ENCODE measurements around the gene PAX8. TPM values are rescaled to one million over a fixed set of nuclear protein-coding genes. Genes with fewer than 3 reads are reported as not detected.

Gene PAX8
- total and polyA plus RNA-seq, 2 experiments from 2014 or later = 0.21 to 0.32 TPM

DNA sequence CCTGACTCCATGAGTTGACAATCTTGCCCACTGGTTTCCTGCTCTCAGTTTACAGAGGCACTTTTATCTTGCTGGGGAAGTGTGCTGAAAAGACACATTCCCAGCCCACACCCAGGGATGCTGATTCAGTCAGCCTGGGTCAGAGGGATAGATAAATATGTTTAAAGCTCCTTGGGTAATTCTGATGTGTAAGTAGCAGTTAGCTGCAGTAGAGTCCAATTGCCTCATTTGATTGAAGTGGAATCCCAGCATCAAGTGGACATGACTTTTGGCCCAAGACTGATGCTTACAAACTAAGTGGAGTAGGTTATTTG, 75.5 kb downstream of the PAX8 start:
- H3K79me2 ChIP-seq (replicated peaks; ENCODE audit: insufficient read depth) = no peaks in the 10 kb centered on the region
- Mint-ChIP-seq H3K27ac (no peak overlapping the region), H3K4me1 (peaks cover 3% of the 10 kb centered on the region; the same call in 2 of the 3 replicates), H3K36me3 (ENCODE audit: low read depth) (no peaks in the 10 kb centered on the region), H3K4me3 (no peak overlapping the region), H3K9me3 (no peaks in the 10 kb centered on the region), H3K27me3 (ENCODE audit: insufficient read depth, low read depth, poor library complexity) (peaks cover 4% of the 10 kb centered on the region)
- no peak overlapping the region for H3K4me2 ChIP-seq
- H2AFZ ChIP-seq = no peak overlapping the region
- no peaks in the 10 kb centered on the region for H3K36me3 ChIP-seq (ENCODE audit: insufficient read depth)
- TF ChIP-seq STAT1 (IDR thresholded peaks at IDR 0.05; ENCODE audit: unreplicated experiment) (no peak), EZH2 (IDR thresholded peaks at IDR 0.05; ENCODE audit: low read depth, unreplicated experiment) (no peak), POLR2AphosphoS5 (IDR thresholded peaks at IDR 0.05; ENCODE audit: low read depth) (no peak), ZNF114 (CRISPR knock-in tag; IDR thresholded peaks at IDR 0.05) (no peak), ETS1 (IDR thresholded peaks at IDR 0.05) (no peak), ZNF331 (CRISPR knock-in tag; IDR thresholded peaks at IDR 0.05; ENCODE audit: low read depth) (no peak), EZH2phosphoT487 (IDR thresholded peaks at IDR 0.05; ENCODE audit: unreplicated experiment) (no peak), CREB1 (CRISPR knock-in tag; IDR thresholded peaks at IDR 0.05; ENCODE audit: low read depth) (no peak)
- TF ChIP-seq, protein P1, sequence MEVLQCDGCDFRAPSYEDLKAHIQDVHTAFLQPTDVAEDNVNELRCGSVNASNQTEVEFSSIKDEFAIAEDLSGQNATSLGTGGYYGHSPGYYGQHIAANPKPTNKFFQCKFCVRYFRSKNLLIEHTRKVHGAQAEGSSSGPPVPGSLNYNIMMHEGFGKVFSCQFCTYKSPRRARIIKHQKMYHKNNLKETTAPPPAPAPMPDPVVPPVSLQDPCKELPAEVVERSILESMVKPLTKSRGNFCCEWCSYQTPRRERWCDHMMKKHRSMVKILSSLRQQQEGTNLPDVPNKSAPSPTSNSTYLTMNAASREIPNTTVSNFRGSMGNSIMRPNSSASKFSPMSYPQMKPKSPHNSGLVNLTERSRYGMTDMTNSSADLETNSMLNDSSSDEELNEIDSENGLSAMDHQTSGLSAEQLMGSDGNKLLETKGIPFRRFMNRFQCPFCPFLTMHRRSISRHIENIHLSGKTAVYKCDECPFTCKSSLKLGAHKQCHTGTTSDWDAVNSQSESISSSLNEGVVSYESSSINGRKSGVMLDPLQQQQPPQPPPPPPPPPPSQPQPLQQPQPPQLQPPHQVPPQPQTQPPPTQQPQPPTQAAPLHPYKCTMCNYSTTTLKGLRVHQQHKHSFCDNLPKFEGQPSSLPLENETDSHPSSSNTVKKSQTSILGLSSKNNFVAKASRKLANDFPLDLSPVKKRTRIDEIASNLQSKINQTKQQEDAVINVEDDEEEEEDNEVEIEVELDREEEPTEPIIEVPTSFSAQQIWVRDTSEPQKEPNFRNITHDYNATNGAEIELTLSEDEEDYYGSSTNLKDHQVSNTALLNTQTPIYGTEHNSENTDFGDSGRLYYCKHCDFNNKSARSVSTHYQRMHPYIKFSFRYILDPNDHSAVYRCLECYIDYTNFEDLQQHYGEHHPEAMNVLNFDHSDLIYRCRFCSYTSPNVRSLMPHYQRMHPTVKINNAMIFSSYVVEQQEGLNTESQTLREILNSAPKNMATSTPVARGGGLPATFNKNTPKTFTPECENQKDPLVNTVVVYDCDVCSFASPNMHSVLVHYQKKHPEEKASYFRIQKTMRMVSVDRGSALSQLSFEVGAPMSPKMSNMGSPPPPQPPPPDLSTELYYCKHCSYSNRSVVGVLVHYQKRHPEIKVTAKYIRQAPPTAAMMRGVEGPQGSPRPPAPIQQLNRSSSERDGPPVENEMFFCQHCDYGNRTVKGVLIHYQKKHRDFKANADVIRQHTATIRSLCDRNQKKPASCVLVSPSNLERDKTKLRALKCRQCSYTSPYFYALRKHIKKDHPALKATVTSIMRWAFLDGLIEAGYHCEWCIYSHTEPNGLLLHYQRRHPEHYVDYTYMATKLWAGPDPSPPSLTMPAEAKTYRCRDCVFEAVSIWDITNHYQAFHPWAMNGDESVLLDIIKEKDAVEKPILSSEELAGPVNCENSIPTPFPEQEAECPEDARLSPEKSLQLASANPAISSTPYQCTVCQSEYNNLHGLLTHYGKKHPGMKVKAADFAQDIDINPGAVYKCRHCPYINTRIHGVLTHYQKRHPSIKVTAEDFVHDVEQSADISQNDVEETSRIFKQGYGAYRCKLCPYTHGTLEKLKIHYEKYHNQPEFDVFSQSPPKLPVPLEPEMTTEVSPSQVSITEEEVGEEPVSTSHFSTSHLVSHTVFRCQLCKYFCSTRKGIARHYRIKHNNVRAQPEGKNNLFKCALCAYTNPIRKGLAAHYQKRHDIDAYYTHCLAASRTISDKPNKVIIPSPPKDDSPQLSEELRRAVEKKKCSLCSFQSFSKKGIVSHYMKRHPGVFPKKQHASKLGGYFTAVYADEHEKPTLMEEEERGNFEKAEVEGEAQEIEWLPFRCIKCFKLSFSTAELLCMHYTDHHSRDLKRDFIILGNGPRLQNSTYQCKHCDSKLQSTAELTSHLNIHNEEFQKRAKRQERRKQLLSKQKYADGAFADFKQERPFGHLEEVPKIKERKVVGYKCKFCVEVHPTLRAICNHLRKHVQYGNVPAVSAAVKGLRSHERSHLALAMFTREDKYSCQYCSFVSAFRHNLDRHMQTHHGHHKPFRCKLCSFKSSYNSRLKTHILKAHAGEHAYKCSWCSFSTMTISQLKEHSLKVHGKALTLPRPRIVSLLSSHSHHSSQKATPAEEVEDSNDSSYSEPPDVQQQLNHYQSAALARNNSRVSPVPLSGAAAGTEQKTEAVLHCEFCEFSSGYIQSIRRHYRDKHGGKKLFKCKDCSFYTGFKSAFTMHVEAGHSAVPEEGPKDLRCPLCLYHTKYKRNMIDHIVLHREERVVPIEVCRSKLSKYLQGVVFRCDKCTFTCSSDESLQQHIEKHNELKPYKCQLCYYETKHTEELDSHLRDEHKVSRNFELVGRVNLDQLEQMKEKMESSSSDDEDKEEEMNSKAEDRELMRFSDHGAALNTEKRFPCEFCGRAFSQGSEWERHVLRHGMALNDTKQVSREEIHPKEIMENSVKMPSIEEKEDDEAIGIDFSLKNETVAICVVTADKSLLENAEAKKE (CRISPR knock-in tag; IDR thresholded peaks at IDR 0.05) = no peak
- ATAC-seq (no peak), DNase-seq (ENCODE audit: low spot score) (no peak)
- no peaks in the 10 kb centered on the region for H3K4me1 ChIP-seq (ENCODE audit: insufficient read depth)
- no peaks in the 10 kb centered on the region for H3K9me2 ChIP-seq (ENCODE audit: insufficient read depth)
- H3K27me3 ChIP-seq (ENCODE audit: insufficient read depth) = no peaks in the 10 kb centered on the region
- no peaks in the 10 kb centered on the region for H3F3A ChIP-seq (replicated peaks; ENCODE audit: low read depth)
- no peaks in the 10 kb centered on the region for H4K20me1 ChIP-seq (replicated peaks; ENCODE audit: insufficient read depth)
- no peak overlapping the region for H3K27ac ChIP-seq (ENCODE audit: low read depth)
- H3K4me3 ChIP-seq = no peak overlapping the region

All from GM23338 (cell line).